GM19455 (cell line): ENCODE results near the gene SF3B2.
"Not testable (repeated sequence)": the region's sequence is repeated elsewhere in the genome, so short reads cannot be mapped to it uniquely, and the experiment has no call there.

Experiments used
- ATAC-seq: cut with Tn5 transposase; IDR thresholded peaks from one replicate; pipeline ENCODE4 v1.9.1; 2021; ENCODE audit not compliant: unreplicated experiment

SF3B2 gene

GRCh38 chr11:66015936-66016792 lies 36.0 kb upstream of the SF3B2 start:
- no peak for ATAC-seq

- ATAC-seq, result no peak
These were observed 35.4 kb upstream of the SF3B2 start for GRCh38 chr11:66016793-66017177.

- no peak for ATAC-seq
These were observed 34.8 kb upstream of the SF3B2 start for GRCh38 chr11:66017321-66017720.

- ATAC-seq, result no peak
These were observed 32.0 kb upstream of the SF3B2 start for GRCh38 chr11:66020212-66020611.

- ATAC-seq, result no peak
These were observed 31.4 kb upstream of the SF3B2 start for GRCh38 chr11:66020618-66021357.

- no peak for ATAC-seq
These were observed 29.6 kb upstream of the SF3B2 start for GRCh38 chr11:66022401-66023185.

- not testable (repeated sequence) for ATAC-seq
These were observed 29.1 kb upstream of the SF3B2 start for GRCh38 chr11:66023186-66023440.

- no peak for ATAC-seq
These were observed 26.1 kb upstream of the SF3B2 start, which contains the start of gene CATSPER1 for GRCh38 chr11:66026017-66026529. CATSPER1 (minus strand) TSS chr11:66026479; CDS start chr11:66026379, 100 bp downstream.

- ATAC-seq, result no peak
These were observed 19.0 kb upstream of the SF3B2 start for GRCh38 chr11:66032957-66033735.

GRCh38 chr11:66035653-66036333 lies 16.4 kb upstream of the SF3B2 start:
- no peak for ATAC-seq

- no peak for ATAC-seq
These were observed 15.8 kb upstream of the SF3B2 start for GRCh38 chr11:66036334-66036710.

GRCh38 chr11:66037327-66037726 lies 14.8 kb upstream of the SF3B2 start:
- ATAC-seq, result no peak

- ATAC-seq, result no peak
These were observed 12.4 kb upstream of the SF3B2 start for GRCh38 chr11:66039765-66040164.

- no peak for ATAC-seq
These were observed 9.8 kb upstream of the SF3B2 start for GRCh38 chr11:66042227-66042995.

- ATAC-seq, result no peak
These were observed 8.9 kb upstream of the SF3B2 start for GRCh38 chr11:66042996-66043906.

GRCh38 chr11:66044757-66045156 lies 7.4 kb upstream of the SF3B2 start:
- no peak for ATAC-seq

GRCh38 chr11:66045177-66045639 lies 7.0 kb upstream of the SF3B2 start:
- ATAC-seq, result no peak

GRCh38 chr11:66046901-66047300 lies 5.3 kb upstream of the SF3B2 start:
- no peak for ATAC-seq
